Measurements from ENCODE around the gene CIAO1. TPM values are rescaled to one million over a fixed set of nuclear protein-coding genes. Genes with fewer than 3 reads are reported as not detected.
"Not testable (repeated sequence)": the region's sequence is repeated elsewhere in the genome, so short reads cannot be mapped to it uniquely, and the experiment has no call there.

CIAO1 gene
- total RNA-seq, 4 donors from 2014 or later = 73.5 to 102 (median 95.6) TPM

GRCh38 chr2:96291751-96292150 is 25.7 kb downstream of the CIAO1 start:
- Histone ChIP-seq H3K27ac (no peak overlapping the region), H3K4me3 (no peak overlapping the region), H3K27me3 (no peaks in the 10 kb centered on the region), H3K36me3 (peaks cover 17 to 100% of the 10 kb centered on the region in 2 donors), H3K4me1 (no peaks in the 10 kb centered on the region), H3K9me3 (no peaks in the 10 kb centered on the region)
- DNase-seq = no peak
- no peak for ATAC-seq
- intact Hi-C loops (cut with DNase I; ENCODE audit: low total_unique reads) = no loop called here
- in situ Hi-C loops (cut with MboI; ENCODE audit: low sequenced_read_pairs in 4 of 4) = no loop called here
- TF ChIP-seq, protein P1, sequence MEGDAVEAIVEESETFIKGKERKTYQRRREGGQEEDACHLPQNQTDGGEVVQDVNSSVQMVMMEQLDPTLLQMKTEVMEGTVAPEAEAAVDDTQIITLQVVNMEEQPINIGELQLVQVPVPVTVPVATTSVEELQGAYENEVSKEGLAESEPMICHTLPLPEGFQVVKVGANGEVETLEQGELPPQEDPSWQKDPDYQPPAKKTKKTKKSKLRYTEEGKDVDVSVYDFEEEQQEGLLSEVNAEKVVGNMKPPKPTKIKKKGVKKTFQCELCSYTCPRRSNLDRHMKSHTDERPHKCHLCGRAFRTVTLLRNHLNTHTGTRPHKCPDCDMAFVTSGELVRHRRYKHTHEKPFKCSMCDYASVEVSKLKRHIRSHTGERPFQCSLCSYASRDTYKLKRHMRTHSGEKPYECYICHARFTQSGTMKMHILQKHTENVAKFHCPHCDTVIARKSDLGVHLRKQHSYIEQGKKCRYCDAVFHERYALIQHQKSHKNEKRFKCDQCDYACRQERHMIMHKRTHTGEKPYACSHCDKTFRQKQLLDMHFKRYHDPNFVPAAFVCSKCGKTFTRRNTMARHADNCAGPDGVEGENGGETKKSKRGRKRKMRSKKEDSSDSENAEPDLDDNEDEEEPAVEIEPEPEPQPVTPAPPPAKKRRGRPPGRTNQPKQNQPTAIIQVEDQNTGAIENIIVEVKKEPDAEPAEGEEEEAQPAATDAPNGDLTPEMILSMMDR (IDR thresholded peaks at IDR 0.05 in 4 of 5, conservative IDR thresholded peaks at IDR 0.05 in 1 of 5) = no peak
- no peak for TF ChIP-seq POLR2A (IDR thresholded peaks at IDR 0.05)

DNA sequence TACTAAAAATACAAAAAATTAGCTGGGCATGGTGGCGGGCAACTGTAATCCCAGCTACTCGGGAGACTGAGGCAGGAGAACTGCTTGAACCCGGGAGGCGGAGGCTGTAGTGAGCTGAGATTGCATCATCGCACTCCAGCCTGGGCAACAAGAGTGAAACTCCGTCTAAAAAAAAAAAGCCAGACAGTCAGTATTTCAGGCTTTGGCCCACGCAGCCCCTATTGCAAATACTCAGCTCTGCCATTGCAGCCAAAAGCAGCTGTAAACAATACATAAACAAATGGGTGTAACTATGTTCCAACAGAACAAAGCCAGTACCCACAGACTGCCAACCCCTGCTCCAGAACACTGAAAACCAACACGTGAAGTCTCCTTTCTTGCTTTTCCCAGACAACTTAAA is 28.2 kb downstream of the CIAO1 start:
- H3K36me3 ChIP-seq = peaks cover 15 to 100% of the 10 kb centered on the region in 2 donors
- H3K4me1 ChIP-seq; in situ Hi-C loops (cut with MboI; ENCODE audit: low sequenced_read_pairs in 4 of 4); H3K27ac ChIP-seq; H3K27me3 ChIP-seq; H3K9me3 ChIP-seq; ATAC-seq; DNase-seq; intact Hi-C loops (cut with DNase I; ENCODE audit: low total_unique reads); H3K4me3 ChIP-seq: not testable (repeated sequence)

- no peak overlapping the region for H3K4me3 ChIP-seq
- no peaks in the 10 kb centered on the region for H3K27me3 ChIP-seq
- TF ChIP-seq POLR2A (IDR thresholded peaks at IDR 0.05) = no peak
- TF ChIP-seq, protein P1 (IDR thresholded peaks at IDR 0.05 in 4 of 5, conservative IDR thresholded peaks at IDR 0.05 in 1 of 5) = no peak
- in situ Hi-C loops (cut with MboI; ENCODE audit: low sequenced_read_pairs in 4 of 4) (no loop called here), intact Hi-C loops (cut with DNase I; ENCODE audit: low total_unique reads) (no loop called here)
- no peaks in the 10 kb centered on the region for H3K9me3 ChIP-seq
- no peak for DNase-seq
- H3K4me1 ChIP-seq = no peaks in the 10 kb centered on the region
- ATAC-seq = no peak
- no peak overlapping the region for H3K27ac ChIP-seq
- peaks cover 5 to 100% of the 10 kb centered on the region in 2 donors for H3K36me3 ChIP-seq
These were observed 30.9 kb downstream of the CIAO1 start for GRCh38 chr2:96296925-96297324.

- Histone ChIP-seq H3K27ac (no peak overlapping the region), H3K36me3 (peaks cover 5 to 67% of the 10 kb centered on the region in 2 donors), H3K4me1 (peaks cover 17 to 18% of the 10 kb centered on the region in 2 donors), H3K9me3 (no peaks in the 10 kb centered on the region), H3K27me3 (no peaks in the 10 kb centered on the region), H3K4me3 (no peak overlapping the region)
- ATAC-seq (no peak), DNase-seq (no peak)
- TF ChIP-seq, protein P1 (IDR thresholded peaks at IDR 0.05 in 4 of 5, conservative IDR thresholded peaks at IDR 0.05 in 1 of 5) = no peak
- no peak for TF ChIP-seq POLR2A (IDR thresholded peaks at IDR 0.05)
- intact Hi-C loops (cut with DNase I; ENCODE audit: low total_unique reads) (no loop called here), in situ Hi-C loops (cut with MboI; ENCODE audit: low sequenced_read_pairs in 4 of 4) (loop anchor here in 2 of 4 donors (25.0 kb wide), 1 partner anchor 210 kb away; the partner anchor contains the start of gene NEURL3 (in 2 of the 2))
These were observed 35.8 kb downstream of the CIAO1 start for GRCh38 chr2:96301865-96302264.

DNA sequence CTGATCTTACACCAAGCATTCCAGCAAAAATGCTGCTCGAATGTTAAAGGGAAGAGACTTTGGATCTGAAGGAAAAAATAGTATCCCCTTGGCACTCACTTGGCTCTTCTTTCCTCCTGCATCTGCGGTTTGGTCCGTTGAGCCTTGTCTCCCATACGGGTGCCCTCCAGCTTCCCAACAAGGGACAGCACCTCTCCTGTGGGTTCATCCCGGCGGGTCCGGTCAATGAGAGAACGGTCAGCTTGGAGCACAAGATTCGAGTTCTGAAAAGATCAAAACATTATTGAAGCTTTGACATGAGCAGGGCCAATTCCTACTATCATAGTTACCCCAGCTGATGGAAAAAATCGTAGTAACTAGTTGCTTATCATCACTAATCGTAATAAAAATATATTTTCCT is 38.6 kb downstream of the CIAO1 start:
- intact Hi-C loops (cut with DNase I; ENCODE audit: low total_unique reads) = loop anchor here (1.0 to 5.0 kb wide), 4 partner anchors 31 to 204 kb away; partner anchors contain the start of genes CIAO1 and NCAPH
- peak overlapping the region; percentile 83 to 95 (median 89) for H3K4me3 ChIP-seq
- no peaks in the 10 kb centered on the region for H3K27me3 ChIP-seq
- DNase-seq (no peak), ATAC-seq (no peak)
- no peak for TF ChIP-seq POLR2A (IDR thresholded peaks at IDR 0.05)
- TF ChIP-seq, protein P1 (IDR thresholded peaks at IDR 0.05 in 4 of 5, conservative IDR thresholded peaks at IDR 0.05 in 1 of 5) = no peak
- in situ Hi-C loops (cut with MboI; ENCODE audit: low sequenced_read_pairs in 4 of 4) = loop anchor here in 2 of 4 donors (25.0 kb wide), 1 partner anchor 208 kb away; the partner anchor contains the start of gene NEURL3 (in 2 of the 2)
- peaks cover 17 to 18% of the 10 kb centered on the region in 2 donors for H3K4me1 ChIP-seq
- peaks cover 3 to 40% of the 10 kb centered on the region in 2 donors for H3K36me3 ChIP-seq
- peak overlapping the region; percentile 81 to 92 (median 88) for H3K27ac ChIP-seq
- H3K9me3 ChIP-seq = no peaks in the 10 kb centered on the region
